Immature natural killer cell (primary cell): ENCODE data around the gene PPP1R26. TPM values are rescaled to one million over a fixed set of nuclear protein-coding genes. Genes with fewer than 3 reads are reported as not detected.

ENCODE experiments used
- DNase-seq, 3 donors: peaks; one replicate each; pipeline ENCODE4 v3.0.0; 2022; ENCODE audit warnings: mixed read lengths in 1 of 3
- H3K27ac Mint-ChIP-seq, 6 donors: one replicate each; pipeline ENCODE4 v1.8.0; 2020; ENCODE audit warnings: mixed read lengths in 6 of 6, mild to moderate bottlenecking in 5 of 6, inconsistent platforms in 4 of 6, moderate library complexity in 3 of 6
- H3K27me3 Mint-ChIP-seq, 3 donors: one replicate each; pipeline ENCODE4 v1.8.0; 2020 to 2021; ENCODE audit warnings: low read depth in 3 of 3, mild to moderate bottlenecking in 3 of 3, mixed read lengths in 3 of 3, moderate library complexity in 3 of 3, inconsistent platforms in 1 of 3
- H3K36me3 Mint-ChIP-seq, 3 donors: one replicate each; pipeline ENCODE4 v1.8.0; 2020; ENCODE audit warnings: mixed read lengths in 3 of 3, inconsistent platforms in 2 of 3, mild to moderate bottlenecking in 2 of 3
- H3K4me1 Mint-ChIP-seq, 2 donors: one replicate each; pipeline ENCODE4 v1.8.0; 2020; ENCODE audit warnings: inconsistent platforms in 2 of 2, mild to moderate bottlenecking in 2 of 2, mixed read lengths in 2 of 2, moderate library complexity in 1 of 2
- H3K4me3 Mint-ChIP-seq, 5 donors: one replicate each; pipeline ENCODE4 v1.8.0; 2020; ENCODE audit warnings: mild to moderate bottlenecking in 5 of 5, mixed read lengths in 5 of 5, inconsistent platforms in 3 of 5, moderate library complexity in 3 of 5
- H3K9me3 Mint-ChIP-seq, 6 donors: one replicate each; pipeline ENCODE4 v1.8.0; 2020; ENCODE audit warnings: mild to moderate bottlenecking in 6 of 6, mixed read lengths in 6 of 6, inconsistent platforms in 4 of 6, moderate library complexity in 3 of 6
- polyA plus RNA-seq, 3 donors: library from polyadenylated mRNA; unstranded; fragments of 300-500 nt; fragmentation: Illumina TruSeq; gene quantifications; one replicate each; pipeline ENCODE4 v1.2.3, GENCODE V29; 2021

Gene PPP1R26
- polyA plus RNA-seq, 3 donors from 2014 or later, result 0.29 to 1.2 (median 0.39) TPM

DNA sequence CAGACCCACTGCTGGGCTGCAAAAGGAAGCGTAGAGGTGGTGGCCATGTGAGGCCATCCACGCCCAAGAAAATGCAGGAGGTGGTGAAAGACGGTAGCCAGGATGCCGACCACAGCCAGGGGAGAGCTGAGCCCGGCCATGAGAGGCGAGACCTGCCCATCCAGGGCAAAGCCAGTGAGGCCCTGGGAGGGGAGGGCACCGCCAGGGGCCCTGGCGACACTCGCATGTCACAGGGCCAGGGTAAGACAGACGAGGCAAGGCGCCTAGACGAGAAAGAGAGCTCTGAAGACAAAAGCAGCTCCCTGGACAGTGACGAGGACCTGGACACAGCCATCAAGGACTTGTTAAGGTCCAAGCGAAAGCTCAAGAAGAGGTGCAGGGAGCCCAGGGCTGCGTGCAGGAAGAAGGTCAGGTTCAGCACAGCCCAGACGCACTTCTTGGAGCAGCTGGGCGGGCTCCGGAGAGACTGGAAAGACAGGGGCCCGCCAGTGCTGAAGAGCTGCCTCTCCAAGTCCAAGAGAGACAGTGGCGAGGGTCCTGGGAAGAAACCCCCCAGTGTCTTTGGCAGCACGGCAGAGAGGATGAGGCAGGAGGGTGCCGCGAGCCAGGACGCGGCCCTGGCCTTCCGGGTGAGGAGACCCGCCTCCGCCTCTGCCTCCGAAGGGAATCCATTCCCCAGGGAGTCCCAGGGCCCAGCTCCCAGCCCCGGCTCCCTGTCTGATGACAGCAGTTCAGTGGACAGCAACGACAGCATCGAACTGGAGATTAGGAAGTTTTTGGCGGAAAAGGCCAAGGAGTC, 6.9 kb downstream of the PPP1R26 start:
- Mint-ChIP-seq H3K27me3 (peaks cover 0 to 12% (median 2%) of the 10 kb centered on the region in 3 donors), H3K36me3 (no peaks in the 10 kb centered on the region), H3K27ac (no peak overlapping the region), H3K9me3 (no peaks in the 10 kb centered on the region), H3K4me1 (peaks cover 0 to 6% of the 10 kb centered on the region in 2 donors), H3K4me3 (no peak overlapping the region)
- DNase-seq, result no peak

GRCh38 chr9:135487281-135488012, 7.9 kb downstream of the PPP1R26 start:
- no peak for DNase-seq
- no peak overlapping the region for H3K4me3 Mint-ChIP-seq
- H3K9me3 Mint-ChIP-seq, result no peaks in the 10 kb centered on the region
- H3K27me3 Mint-ChIP-seq, result peaks cover 0 to 6% (median 2%) of the 10 kb centered on the region in 3 donors
- no peak overlapping the region for H3K27ac Mint-ChIP-seq
- H3K4me1 Mint-ChIP-seq, result no peaks in the 10 kb centered on the region
- H3K36me3 Mint-ChIP-seq, result no peaks in the 10 kb centered on the region

GRCh38 chr9:135488013-135488330, 8.4 kb downstream of the PPP1R26 start:
- H3K9me3 Mint-ChIP-seq, result no peaks in the 10 kb centered on the region
- H3K27ac Mint-ChIP-seq, result no peak overlapping the region
- peaks cover 0 to 2% (median 2%) of the 10 kb centered on the region in 3 donors for H3K27me3 Mint-ChIP-seq
- no peaks in the 10 kb centered on the region for H3K36me3 Mint-ChIP-seq
- DNase-seq, result no peak
- no peak overlapping the region for H3K4me3 Mint-ChIP-seq
- H3K4me1 Mint-ChIP-seq, result no peaks in the 10 kb centered on the region

DNA sequence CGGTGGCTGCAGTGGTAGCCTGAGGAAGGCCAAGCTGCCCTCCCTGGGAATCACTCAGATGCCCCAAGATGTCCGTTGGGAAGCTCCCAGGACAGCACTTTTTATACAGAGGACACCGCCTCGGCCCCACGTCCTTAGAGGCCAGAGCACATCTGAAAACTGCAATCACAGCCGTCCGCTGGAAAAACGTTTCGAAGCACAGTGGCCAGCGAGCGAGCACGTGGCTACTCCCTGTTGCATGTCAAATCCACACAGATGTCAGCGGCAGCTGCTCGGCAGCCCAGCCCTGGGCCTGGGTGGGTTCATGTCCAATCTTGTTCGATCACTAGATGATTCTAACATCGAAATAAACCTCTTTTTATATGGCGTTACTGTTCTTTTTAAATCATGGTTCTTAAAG, 8.9 kb downstream of the PPP1R26 start:
- no peaks in the 10 kb centered on the region for H3K9me3 Mint-ChIP-seq

GRCh38 chr9:135489188-135489906, 9.8 kb downstream of the PPP1R26 start:
- Mint-ChIP-seq H3K36me3 (no peaks in the 10 kb centered on the region), H3K4me1 (no peaks in the 10 kb centered on the region), H3K27me3 (peaks cover 0 to 2% (median 2%) of the 10 kb centered on the region in 3 donors), H3K27ac (no peak overlapping the region), H3K4me3 (no peak overlapping the region), H3K9me3 (no peaks in the 10 kb centered on the region)
- DNase-seq, result no peak

More for the DNA sequence above, 8.9 kb downstream of the PPP1R26 start:
- Mint-ChIP-seq H3K4me1 (no peaks in the 10 kb centered on the region), H3K27me3 (peaks cover 0 to 2% (median 2%) of the 10 kb centered on the region in 3 donors), H3K36me3 (no peaks in the 10 kb centered on the region), H3K4me3 (no peak overlapping the region), H3K27ac (no peak overlapping the region)
- no peak for DNase-seq

DNA sequence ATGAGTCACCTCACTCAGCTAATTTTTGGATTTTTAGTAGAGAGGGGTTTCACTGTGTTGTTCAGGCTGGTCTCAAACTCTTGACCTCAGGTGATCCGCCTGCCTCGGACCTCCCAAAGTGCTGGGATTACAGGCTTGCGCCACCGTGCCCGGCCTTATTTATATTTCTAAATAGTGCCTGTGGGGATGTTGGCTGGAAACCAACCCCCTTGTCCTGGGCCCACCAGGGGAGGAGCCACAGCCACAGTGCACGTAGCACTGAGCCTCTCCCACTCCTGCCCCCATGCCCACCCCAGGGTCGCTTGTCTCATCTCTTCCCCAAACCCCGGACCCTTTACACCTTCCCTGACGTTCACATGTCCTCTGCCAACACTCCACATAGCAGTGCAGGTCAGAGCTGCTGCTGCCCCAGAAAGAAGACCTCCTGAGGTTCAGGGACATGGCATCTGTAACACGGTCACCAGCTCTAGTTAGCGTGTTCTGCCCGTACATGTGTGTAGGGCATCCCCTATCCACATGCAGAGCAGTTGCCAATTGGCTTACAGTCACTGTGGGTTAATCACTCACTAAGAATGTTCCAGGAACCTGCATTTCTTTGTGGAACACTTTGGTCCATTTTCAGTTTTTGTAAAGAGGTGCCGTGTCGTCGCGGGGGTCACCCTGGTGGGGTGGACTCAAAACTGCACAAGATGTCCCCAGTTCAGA, 10.7 kb downstream of the PPP1R26 start:
- H3K27me3 Mint-ChIP-seq, result peaks cover 0 to 3% (median 1%) of the 10 kb centered on the region in 3 donors
- no peak for DNase-seq
- no peak overlapping the region for H3K4me3 Mint-ChIP-seq
- no peaks in the 10 kb centered on the region for H3K4me1 Mint-ChIP-seq
- no peaks in the 10 kb centered on the region for H3K9me3 Mint-ChIP-seq
- no peak overlapping the region for H3K27ac Mint-ChIP-seq
- no peaks in the 10 kb centered on the region for H3K36me3 Mint-ChIP-seq

- no peak overlapping the region for H3K27ac Mint-ChIP-seq
- no peak overlapping the region for H3K4me3 Mint-ChIP-seq
- DNase-seq, result no peak
- H3K36me3 Mint-ChIP-seq, result no peaks in the 10 kb centered on the region
- H3K4me1 Mint-ChIP-seq, result no peaks in the 10 kb centered on the region
- H3K27me3 Mint-ChIP-seq, result peaks cover 0 to 3% (median 0%) of the 10 kb centered on the region in 3 donors
- no peaks in the 10 kb centered on the region for H3K9me3 Mint-ChIP-seq
Observed at GRCh38 chr9:135490980-135491464, 11.4 kb downstream of the PPP1R26 start.

DNA sequence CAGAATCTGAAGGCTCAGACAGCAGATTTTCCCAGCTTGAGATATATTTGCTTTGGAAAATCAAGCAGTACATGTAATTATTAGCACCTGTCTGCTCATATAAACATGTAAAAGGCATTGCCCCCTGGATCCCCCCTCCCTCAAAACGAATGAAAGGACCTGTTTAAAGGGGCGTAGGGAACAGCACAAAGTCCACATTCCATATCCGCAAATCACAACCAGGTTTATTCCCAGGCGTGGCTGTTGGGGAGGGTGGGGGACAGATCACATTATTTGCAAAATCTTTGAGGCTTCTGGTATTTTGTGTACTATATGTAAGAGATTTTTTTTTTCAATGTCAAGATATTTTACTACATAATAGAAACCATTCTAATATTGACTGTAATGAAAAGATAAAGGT, 12.2 kb downstream of the PPP1R26 start:
- no peaks in the 10 kb centered on the region for H3K9me3 Mint-ChIP-seq
- H3K4me1 Mint-ChIP-seq, result no peaks in the 10 kb centered on the region
- H3K27ac Mint-ChIP-seq, result no peak overlapping the region
- no peak overlapping the region for H3K4me3 Mint-ChIP-seq
- H3K27me3 Mint-ChIP-seq, result peaks cover 0 to 3% (median 0%) of the 10 kb centered on the region in 3 donors
- no peaks in the 10 kb centered on the region for H3K36me3 Mint-ChIP-seq
- no peak for DNase-seq

DNA sequence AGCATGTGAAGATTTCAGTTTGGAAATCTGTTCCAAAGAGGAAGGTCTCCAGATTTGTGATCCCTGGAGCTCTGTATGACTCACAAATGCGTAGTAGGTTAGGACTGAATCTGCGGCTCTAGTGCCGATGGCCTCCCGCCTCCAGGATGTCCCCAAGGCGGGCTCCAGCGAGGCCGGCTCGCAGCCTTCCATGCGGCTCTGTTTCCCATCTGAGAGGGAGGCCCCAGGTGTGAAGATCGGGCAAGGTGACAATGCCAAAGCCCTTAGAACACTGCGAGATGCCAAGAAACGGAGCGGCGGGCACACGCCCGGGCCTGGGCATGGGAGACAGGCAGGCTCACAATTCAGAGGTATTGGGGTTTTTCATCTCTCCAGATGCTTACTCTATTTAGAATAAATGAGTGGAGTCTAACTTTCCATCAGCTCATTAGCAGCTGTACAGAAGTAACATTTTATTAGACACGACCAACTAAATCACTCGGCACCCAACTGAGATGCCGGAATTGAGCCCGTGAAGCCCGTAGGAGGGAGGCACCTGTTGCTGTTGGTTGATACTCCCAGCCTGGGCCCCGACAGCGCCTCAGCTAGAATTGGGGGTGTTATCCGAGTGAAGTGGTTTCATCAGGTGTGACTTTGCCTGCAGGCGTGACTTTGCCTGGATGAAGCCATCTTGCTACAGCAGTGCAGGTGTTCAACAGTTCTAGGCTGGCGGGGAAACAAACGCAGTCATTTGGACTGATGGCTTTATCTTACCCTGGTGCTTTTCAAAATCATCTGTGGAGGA, 13.5 kb downstream of the PPP1R26 start:
- H3K36me3 Mint-ChIP-seq, result no peaks in the 10 kb centered on the region
- H3K4me1 Mint-ChIP-seq, result no peaks in the 10 kb centered on the region
- no peak overlapping the region for H3K27ac Mint-ChIP-seq
- H3K4me3 Mint-ChIP-seq, result no peak overlapping the region
- H3K27me3 Mint-ChIP-seq, result peaks cover 0 to 3% (median 0%) of the 10 kb centered on the region in 3 donors
- H3K9me3 Mint-ChIP-seq, result no peaks in the 10 kb centered on the region
- DNase-seq, result no peak

- DNase-seq, result no peak
- H3K4me3 Mint-ChIP-seq, result no peak overlapping the region
Observed at GRCh38 chr9:135494791-135495559, 15.4 kb downstream of the PPP1R26 start.

GRCh38 chr9:135498381-135499126, 19.0 kb downstream of the PPP1R26 start:
- Mint-ChIP-seq H3K9me3 (no peaks in the 10 kb centered on the region), H3K27ac (no peak overlapping the region), H3K4me1 (peaks cover 20 to 21% of the 10 kb centered on the region in 2 donors), H3K36me3 (peaks cover 0 to 4% (median 0%) of the 10 kb centered on the region in 3 donors), H3K27me3 (peaks cover 0 to 5% (median 4%) of the 10 kb centered on the region in 3 donors), H3K4me3 (peak overlapping the region; percentile 78 to 86 (median 81))
- DNase-seq, result no peak

More at GRCh38 chr9:135494791-135495559, 15.4 kb downstream of the PPP1R26 start:
- H3K4me1 Mint-ChIP-seq, result peaks cover 5 to 7% of the 10 kb centered on the region in 2 donors
- no peaks in the 10 kb centered on the region for H3K9me3 Mint-ChIP-seq
- H3K36me3 Mint-ChIP-seq, result no peaks in the 10 kb centered on the region
- H3K27ac Mint-ChIP-seq, result no peak overlapping the region
- H3K27me3 Mint-ChIP-seq, result peaks cover 0 to 5% (median 4%) of the 10 kb centered on the region in 3 donors
